ENCODE measurements around the gene FOXL3. TPM values are rescaled to one million over a fixed set of nuclear protein-coding genes. Genes with fewer than 3 reads are reported as not detected.

FOXL3 gene
- total RNA-seq, 1 experiment from 2014 or later: not detected

- ChIA-PET POLR2A (ENCODE audit: low non-redundant PET) (no interaction called here), CTCF (no interaction called here)
- H3K4me3 ChIP-seq (ENCODE audit: low read depth, low read length, poor library complexity, severe bottlenecking): no peak overlapping the region
- intact Hi-C loops (cut with micrococcal nuclease; ENCODE audit: unreplicated experiment): no loop called here
- H3K36me3 ChIP-seq (ENCODE audit: insufficient read depth, low read length, poor library complexity, severe bottlenecking): no peaks in the 10 kb centered on the region
- no peak overlapping the region for H3K27ac ChIP-seq (ENCODE audit: low read depth, low read length, poor library complexity, severe bottlenecking)
- H3K27me3 ChIP-seq (replicated peaks; ENCODE audit: insufficient read depth, low read depth, low read length, poor library complexity): peaks cover 8% of the 10 kb centered on the region
- BruUV-seq (replicated peaks): no TSS peak
- H3K4me1 ChIP-seq (ENCODE audit: insufficient read depth, low read length, poor library complexity, severe bottlenecking): no peaks in the 10 kb centered on the region
- H3K9me3 ChIP-seq (ENCODE audit: low read depth, low read length, poor library complexity, severe bottlenecking): no peaks in the 10 kb centered on the region
- no peak for DNase-seq (ENCODE audit: low spot score)
- TF ChIP-seq EZH2 (IDR thresholded peaks at IDR 0.05; ENCODE audit: borderline replicate concordance, low read depth, low read length, poor library complexity, severe bottlenecking): no peak
- no peak for TF ChIP-seq CTCF (conservative IDR thresholded peaks at IDR 0.05; ENCODE audit: low read depth, low read length)
Measured at GRCh38 chr7:299169-299568, 9.2 kb downstream of the FOXL3 start.

- no peaks in the 10 kb centered on the region for H3K36me3 ChIP-seq (ENCODE audit: insufficient read depth, low read length, poor library complexity, severe bottlenecking)
- no TSS peak for BruUV-seq (replicated peaks)
- no peaks in the 10 kb centered on the region for H3K4me1 ChIP-seq (ENCODE audit: insufficient read depth, low read length, poor library complexity, severe bottlenecking)
- no peaks in the 10 kb centered on the region for H3K9me3 ChIP-seq (ENCODE audit: low read depth, low read length, poor library complexity, severe bottlenecking)
- H3K27ac ChIP-seq (ENCODE audit: low read depth, low read length, poor library complexity, severe bottlenecking): no peak overlapping the region
- no peak for TF ChIP-seq CTCF (conservative IDR thresholded peaks at IDR 0.05; ENCODE audit: low read depth, low read length)
- TF ChIP-seq EZH2 (IDR thresholded peaks at IDR 0.05; ENCODE audit: borderline replicate concordance, low read depth, low read length, poor library complexity, severe bottlenecking): no peak
- ChIA-PET CTCF (no interaction called here), POLR2A (ENCODE audit: low non-redundant PET) (no interaction called here)
- DNase-seq (ENCODE audit: low spot score): no peak
- H3K27me3 ChIP-seq (replicated peaks; ENCODE audit: insufficient read depth, low read depth, low read length, poor library complexity): peaks cover 4% of the 10 kb centered on the region
- intact Hi-C loops (cut with micrococcal nuclease; ENCODE audit: unreplicated experiment): no loop called here
- H3K4me3 ChIP-seq (ENCODE audit: low read depth, low read length, poor library complexity, severe bottlenecking): no peak overlapping the region
Measured at GRCh38 chr7:299628-300027, 9.7 kb downstream of the FOXL3 start.

GRCh38 chr7:300048-300447 is 10.1 kb downstream of the FOXL3 start:
- CTCF ChIA-PET: no interaction called here
- H3K27me3 ChIP-seq (replicated peaks; ENCODE audit: insufficient read depth, low read depth, low read length, poor library complexity): peaks cover 1% of the 10 kb centered on the region
- BruUV-seq (replicated peaks): no TSS peak
- TF ChIP-seq CTCF (conservative IDR thresholded peaks at IDR 0.05; ENCODE audit: low read depth, low read length) (no peak), EZH2 (IDR thresholded peaks at IDR 0.05; ENCODE audit: borderline replicate concordance, low read depth, low read length, poor library complexity, severe bottlenecking) (no peak)
- H3K36me3 ChIP-seq (ENCODE audit: insufficient read depth, low read length, poor library complexity, severe bottlenecking): no peaks in the 10 kb centered on the region
- H3K4me1 ChIP-seq (ENCODE audit: insufficient read depth, low read length, poor library complexity, severe bottlenecking): no peaks in the 10 kb centered on the region
- H3K27ac ChIP-seq (ENCODE audit: low read depth, low read length, poor library complexity, severe bottlenecking): no peak overlapping the region
- no peak overlapping the region for H3K4me3 ChIP-seq (ENCODE audit: low read depth, low read length, poor library complexity, severe bottlenecking)
- POLR2A ChIA-PET (ENCODE audit: low non-redundant PET): no interaction called here
- intact Hi-C loops (cut with micrococcal nuclease; ENCODE audit: unreplicated experiment): no loop called here
- no peaks in the 10 kb centered on the region for H3K9me3 ChIP-seq (ENCODE audit: low read depth, low read length, poor library complexity, severe bottlenecking)
- no peak for DNase-seq (ENCODE audit: low spot score)

All from A673 (cell line).